Lower leg skin (tissue), 4 donors: ENCODE data around the gene STUB1. TPM values are rescaled to one million over a fixed set of nuclear protein-coding genes. Genes with fewer than 3 reads are reported as not detected.

Source experiments
- DNase-seq, 2 donors: peaks; one replicate each; pipeline ENCODE4 v3.0.0-alpha.2; 2019; ENCODE audit warnings: low spot score in 2 of 2
- H3K4me3 ChIP-seq: fragments of 200-600 bp; sonication (generic); 2 replicates; pipeline ENCODE4 v1.5.1; 2017; ENCODE audit warnings: mild to moderate bottlenecking, low read depth; ENCODE audit not compliant: poor library complexity, severe bottlenecking
- CTCF ChIP-seq, 3 donors: fragments of 450-650 bp; IDR thresholded peaks; one replicate each; pipeline ENCODE4 v1.5.1; 2016; ENCODE audit warnings: antibody characterized with exemption in 3 of 3, mild to moderate bottlenecking in 3 of 3, moderate library complexity in 2 of 3
- POLR2A ChIP-seq, 2 donors: fragments of 450-650 bp; IDR thresholded peaks; one replicate each; pipeline ENCODE4 v1.6.1; 2016 to 2017; ENCODE audit warnings: antibody characterized with exemption in 2 of 2, mild to moderate bottlenecking in 1 of 2, moderate library complexity in 1 of 2
- WGBS, 2 donors: methylation state at CpG; one replicate each; pipeline ENCODE4 v1.1.5; 2018; 5-methylcytosine and 5-hydroxymethylcytosine counted together
- intact Hi-C: fragments of 100-400 bp; cut with DNase I; formaldehyde crosslinking; loops from one replicate; pipeline ENCODE4 v1.15.0; 2023; ENCODE audit warnings: low total_unique reads
- total RNA-seq, 4 donors: library from RNA; depleted of rRNA; stranded (reverse); fragments of >200 nt; gene quantifications; one replicate each; pipeline ENCODE4 v1.1.0, GENCODE V29; 2016

STUB1 gene
- total RNA-seq, 4 donors from 2014 or later, result 195 to 272 (median 198) TPM

- intact Hi-C loops, result no loop called here
- peak overlapping the region; percentile 60 for H3K4me3 ChIP-seq
- 93% methylated on average over 12 to 13 of the region's 13 CpGs for WGBS, 2 donors
- TF ChIP-seq POLR2A (IDR thresholded peaks at IDR 0.05) (no peak), CTCF (IDR thresholded peaks at IDR 0.05) (no peak)
- no peak for DNase-seq
Measured at GRCh38 chr16:643050-643368, 37.2 kb upstream of the STUB1 start.

- H3K4me3 ChIP-seq, result no peak overlapping the region
- no peak for DNase-seq
- TF ChIP-seq POLR2A (IDR thresholded peaks at IDR 0.05) (no peak), CTCF (IDR thresholded peaks at IDR 0.05) (no peak)
- intact Hi-C loops, result no loop called here
- WGBS, 2 donors, result 86 to 87% methylated on average over 12 of the region's 12 CpGs
Measured at GRCh38 chr16:644556-644955, 35.7 kb upstream of the STUB1 start.

GRCh38 chr16:645852-646678 lies 34.1 kb upstream of the STUB1 start:
- intact Hi-C loops, result no loop called here
- no peak for DNase-seq
- 60 to 71% methylated on average over 27 to 31 of the region's 32 CpGs for WGBS, 2 donors
- no peak for TF ChIP-seq CTCF (IDR thresholded peaks at IDR 0.05)
- TF ChIP-seq POLR2A (IDR thresholded peaks at IDR 0.05), result no peak
- H3K4me3 ChIP-seq, result no peak overlapping the region

GRCh38 chr16:646679-647172 lies 33.5 kb upstream of the STUB1 start:
- H3K4me3 ChIP-seq, result no peak overlapping the region
- TF ChIP-seq CTCF (IDR thresholded peaks at IDR 0.05), result no peak
- TF ChIP-seq POLR2A (IDR thresholded peaks at IDR 0.05), result no peak
- WGBS, 2 donors, result 82 to 90% methylated on average over 15 to 22 of the region's 22 CpGs
- no peak for DNase-seq
- intact Hi-C loops, result no loop called here

- no peak for TF ChIP-seq CTCF (IDR thresholded peaks at IDR 0.05)
- TF ChIP-seq POLR2A (IDR thresholded peaks at IDR 0.05), result no peak
- DNase-seq, result no peak
- H3K4me3 ChIP-seq, result no peak overlapping the region
- 78 to 86% methylated on average over 19 to 23 of the region's 25 CpGs for WGBS, 2 donors
- intact Hi-C loops, result no loop called here
Measured at GRCh38 chr16:647173-647902, 32.9 kb upstream of the STUB1 start.
